Activated CD4-positive, alpha-beta T cell treated with anti-CD3 and anti-CD28 coated beads for 36 hours (primary cell): Measurements from ENCODE around the gene KRTAP10-3. TPM values are rescaled to one million over a fixed set of nuclear protein-coding genes. Genes with fewer than 3 reads are reported as not detected.
"Not testable (repeated sequence)": the region's sequence is repeated elsewhere in the genome, so short reads cannot be mapped to it uniquely, and the experiment has no call there.

ENCODE experiments used
- ATAC-seq: fragments of 200-7000 bp; cut with Tn5 transposase; one replicate; pipeline ENCODE4 v1.10.0; 2021; ENCODE audit warnings: mild to moderate bottlenecking, moderate library complexity
- CTCF ChIA-PET: fragments of 350-600 bp; sonication (Branson Sonifier 250); formaldehyde crosslinking; loops from one replicate; lab custom pipeline; 2021; ENCODE audit warnings: antibody characterized with exemption; lab: Charles Lee
- POLR2A ChIA-PET: fragments of 350-600 bp; sonication (Branson Sonifier 250); formaldehyde crosslinking; loops from one replicate; lab custom pipeline; 2021; ENCODE audit warnings: antibody characterized with exemption, inconsistent platforms; lab: Charles Lee
- DNase-seq: peaks from one replicate; pipeline ENCODE4 v3.0.0-alpha.2; 2020
- H3K27ac Mint-ChIP-seq: one replicate; pipeline ENCODE4 v1.8.0; 2021; ENCODE audit warnings: mixed read lengths
- H3K27me3 Mint-ChIP-seq: one replicate; pipeline ENCODE4 v1.8.0; 2021; ENCODE audit warnings: mixed read lengths
- H3K36me3 Mint-ChIP-seq: one replicate; pipeline ENCODE4 v1.8.0; 2021; ENCODE audit warnings: low read depth, mixed read lengths
- H3K4me1 Mint-ChIP-seq: one replicate; pipeline ENCODE4 v1.8.0; 2021; ENCODE audit warnings: mixed read lengths
- H3K4me3 Mint-ChIP-seq: one replicate; pipeline ENCODE4 v1.8.0; 2021; ENCODE audit warnings: mild to moderate bottlenecking, moderate library complexity, mixed read lengths
- H3K9me3 Mint-ChIP-seq: one replicate; pipeline ENCODE4 v1.8.0; 2021; ENCODE audit warnings: low read depth, mixed read lengths
- intact Hi-C, 2 experiments: fragments of 100-400 bp; cut with DNase I in 1 of 2; cut with micrococcal nuclease in 1 of 2; formaldehyde crosslinking; loops; one replicate each; pipeline versions ENCODE4 v1.14.2 to v1.15.1; 2022 to 2024; cut with DNase I, micrococcal nuclease
- total RNA-seq, 2 experiments: library from RNA; stranded (reverse); gene quantifications; one replicate each; pipeline ENCODE4 v1.2.3, GENCODE V29; 2021

KRTAP10-3 gene, protein sequence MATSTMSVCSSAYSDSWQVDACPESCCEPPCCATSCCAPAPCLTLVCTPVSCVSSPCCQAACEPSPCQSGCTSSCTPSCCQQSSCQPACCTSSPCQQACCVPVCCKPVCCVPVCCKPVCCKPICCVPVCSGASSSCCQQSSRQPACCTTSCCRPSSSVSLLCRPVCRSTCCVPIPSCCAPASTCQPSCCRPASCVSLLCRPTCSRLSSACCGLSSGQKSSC
- not detected for total RNA-seq

DNA sequence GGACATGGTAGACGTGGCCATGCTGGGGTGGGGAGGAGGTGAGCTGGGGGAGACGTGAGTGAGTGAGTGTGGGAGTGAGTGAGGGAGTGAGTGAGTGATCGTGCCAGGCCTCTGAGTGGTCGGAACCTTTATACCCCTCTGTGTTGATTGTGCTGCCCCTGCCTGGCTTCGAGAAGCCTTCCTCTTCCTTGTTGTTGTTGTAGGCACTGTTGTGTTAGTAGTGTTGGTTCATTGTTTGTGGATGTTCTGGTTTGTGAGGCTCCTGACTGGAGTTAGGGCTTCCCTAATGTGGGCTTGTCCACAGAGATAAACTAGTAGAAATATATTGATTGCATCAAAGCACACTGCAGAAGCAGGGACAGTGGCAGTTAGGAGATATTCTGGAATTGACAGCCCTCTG lies at the start of gene KRTAP10-3:
Gene KRTAP10-3 (minus strand): TSS at position 101 of the 400 bp plus-strand sequence. CDS start 80 bp downstream, at position 21.
- intact Hi-C loops = no loop called here
- Mint-ChIP-seq H3K27me3 (no peaks in the 10 kb centered on the region), H3K27ac (no peak within 1 kb of the TSS), H3K4me1 (no peaks in the 10 kb centered on the region), H3K9me3 (peaks cover 19% of the 10 kb centered on the region), H3K36me3 (peaks cover 2% of the 10 kb centered on the region), H3K4me3 (no peak within 1 kb of the TSS)
- no peak for DNase-seq
- POLR2A ChIA-PET = no interaction called here
- CTCF ChIA-PET = no interaction called here
- no peak for ATAC-seq

DNA sequence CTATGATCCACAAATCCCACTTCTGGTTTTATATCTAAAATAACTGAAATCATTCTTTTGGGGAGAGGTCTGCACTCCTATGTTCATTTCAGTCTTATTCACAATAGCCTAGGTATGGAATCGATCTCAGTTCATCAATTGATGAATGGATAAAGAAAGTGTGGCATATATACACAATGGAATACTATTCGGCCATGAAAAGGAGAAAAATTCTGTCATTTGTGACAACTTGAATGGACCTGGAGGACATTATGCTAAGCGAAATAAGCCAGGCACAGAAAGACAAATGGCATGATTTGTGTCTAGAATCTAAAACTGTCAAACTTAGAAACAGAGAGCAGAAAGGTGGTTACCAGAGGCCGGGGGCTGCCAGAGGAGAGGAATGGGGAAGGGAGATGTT lies 47.9 kb upstream of the KRTAP10-3 start:
- CTCF ChIA-PET = interaction anchor here (0.8 kb wide), 1 partner anchor 186 kb away, joined by 3 read pairs; no protein-coding TSS in a partner anchor
- intact Hi-C loops = no loop called here

DNA sequence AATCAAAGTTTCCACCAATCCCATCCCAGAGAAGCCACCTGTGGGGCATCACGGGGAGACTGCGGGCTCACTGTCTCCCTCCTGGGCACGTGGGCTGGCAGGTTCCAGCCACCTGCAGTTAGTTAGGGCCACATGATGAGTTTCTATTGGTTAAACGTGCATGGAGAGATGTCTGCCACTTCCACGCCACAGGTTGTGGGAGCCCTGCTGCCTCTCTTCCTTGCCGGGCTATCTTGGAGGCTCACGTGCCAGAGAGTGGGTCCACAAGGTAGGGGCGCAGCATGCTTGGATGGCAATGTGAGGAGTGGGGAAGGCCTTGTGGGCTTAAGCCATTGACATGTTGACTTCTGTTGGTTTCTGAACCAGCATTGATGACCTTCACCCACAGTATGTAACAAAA lies 45.3 kb upstream of the KRTAP10-3 start:
- ChIA-PET CTCF (no interaction called here), POLR2A (no interaction called here)
- ATAC-seq (no peak), DNase-seq (no peak)
- Mint-ChIP-seq H3K4me3 (no peak overlapping the region), H3K27me3 (peaks cover 4% of the 10 kb centered on the region), H3K36me3 (no peaks in the 10 kb centered on the region), H3K27ac (no peak overlapping the region), H3K4me1 (no peaks in the 10 kb centered on the region), H3K9me3 (peaks cover 2% of the 10 kb centered on the region)
- intact Hi-C loops = no loop called here

More for the DNA sequence above, 47.9 kb upstream of the KRTAP10-3 start:
- DNase-seq = no peak
- Mint-ChIP-seq H3K4me3 (no peak overlapping the region), H3K9me3 (peaks cover 17% of the 10 kb centered on the region), H3K27me3 (peaks cover 4% of the 10 kb centered on the region), H3K4me1 (no peaks in the 10 kb centered on the region), H3K27ac (no peak overlapping the region), H3K36me3 (peaks cover 8% of the 10 kb centered on the region)
- POLR2A ChIA-PET = no interaction called here
- ATAC-seq = no peak

DNA sequence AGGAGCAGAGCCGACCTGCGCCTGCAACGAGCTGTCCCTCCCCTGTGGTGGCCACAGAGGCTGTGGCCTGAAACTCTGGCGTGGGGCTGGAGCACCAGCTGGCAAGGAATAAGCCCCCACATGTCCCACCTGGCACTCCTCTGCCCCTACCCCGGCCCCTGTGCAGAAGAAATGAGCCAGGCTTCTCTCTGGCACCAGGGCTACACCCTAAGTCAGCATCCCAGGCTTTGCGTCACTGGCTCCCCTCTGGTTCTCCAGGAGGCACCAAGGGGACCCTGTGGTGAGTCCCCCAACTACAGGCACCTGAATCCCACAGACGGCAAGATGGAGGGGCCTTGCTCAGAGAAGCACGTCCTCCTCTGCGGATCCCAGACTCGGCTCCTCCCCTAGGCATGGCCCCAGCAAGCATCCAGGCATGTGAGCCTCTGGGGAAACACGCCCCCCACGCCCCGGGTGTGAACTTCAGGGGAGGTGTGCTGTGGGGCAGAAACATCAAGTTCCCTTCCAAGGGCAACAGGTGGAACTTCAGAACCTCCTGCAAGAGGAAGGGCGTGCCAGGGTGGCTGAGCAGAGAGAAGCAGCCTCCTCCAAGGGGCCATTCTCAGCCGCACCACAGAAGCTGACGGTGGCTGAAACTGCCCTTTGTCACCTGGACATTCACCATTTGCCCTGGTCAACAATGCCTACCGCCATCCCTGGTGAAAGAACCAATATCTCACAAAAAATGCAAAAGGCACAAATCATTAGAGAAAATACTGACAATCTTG lies 44.7 kb upstream of the KRTAP10-3 start:
- no peaks in the 10 kb centered on the region for H3K4me1 Mint-ChIP-seq
- H3K4me3 Mint-ChIP-seq = no peak overlapping the region
- no peaks in the 10 kb centered on the region for H3K36me3 Mint-ChIP-seq
- intact Hi-C loops = no loop called here
- ATAC-seq (no peak), DNase-seq (no peak)
- CTCF ChIA-PET = no interaction called here
- peaks cover 4% of the 10 kb centered on the region for H3K9me3 Mint-ChIP-seq
- H3K27me3 Mint-ChIP-seq = peaks cover 4% of the 10 kb centered on the region
- POLR2A ChIA-PET = no interaction called here
- H3K27ac Mint-ChIP-seq = no peak overlapping the region

DNA sequence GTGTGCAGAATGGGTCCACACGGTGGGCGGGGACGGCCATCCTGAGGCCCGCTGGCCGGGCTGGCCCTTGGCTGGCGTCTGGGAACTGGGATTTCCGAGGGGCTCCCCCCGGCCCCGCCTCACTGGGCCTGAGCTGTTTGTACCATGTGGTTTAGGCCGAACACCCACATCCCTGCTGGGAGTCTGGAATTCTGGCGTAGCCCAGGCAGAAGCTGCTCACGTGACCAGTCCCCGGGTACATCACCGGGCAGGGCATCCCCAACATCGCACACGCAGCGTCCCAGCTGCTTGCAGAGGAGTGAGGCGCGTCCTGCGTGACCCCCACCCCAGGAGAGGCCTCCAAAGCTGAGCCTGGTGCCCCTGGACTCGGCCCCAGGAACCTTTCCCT lies 43.9 kb upstream of the KRTAP10-3 start:
- no peak for DNase-seq
- ChIA-PET CTCF (no interaction called here), POLR2A (no interaction called here)
- Mint-ChIP-seq H3K27me3 (peaks cover 4% of the 10 kb centered on the region), H3K9me3 (peaks cover 4% of the 10 kb centered on the region), H3K4me1 (no peaks in the 10 kb centered on the region), H3K27ac (no peak overlapping the region), H3K36me3 (no peaks in the 10 kb centered on the region), H3K4me3 (no peak overlapping the region)
- no peak for ATAC-seq
- intact Hi-C loops = no loop called here

DNA sequence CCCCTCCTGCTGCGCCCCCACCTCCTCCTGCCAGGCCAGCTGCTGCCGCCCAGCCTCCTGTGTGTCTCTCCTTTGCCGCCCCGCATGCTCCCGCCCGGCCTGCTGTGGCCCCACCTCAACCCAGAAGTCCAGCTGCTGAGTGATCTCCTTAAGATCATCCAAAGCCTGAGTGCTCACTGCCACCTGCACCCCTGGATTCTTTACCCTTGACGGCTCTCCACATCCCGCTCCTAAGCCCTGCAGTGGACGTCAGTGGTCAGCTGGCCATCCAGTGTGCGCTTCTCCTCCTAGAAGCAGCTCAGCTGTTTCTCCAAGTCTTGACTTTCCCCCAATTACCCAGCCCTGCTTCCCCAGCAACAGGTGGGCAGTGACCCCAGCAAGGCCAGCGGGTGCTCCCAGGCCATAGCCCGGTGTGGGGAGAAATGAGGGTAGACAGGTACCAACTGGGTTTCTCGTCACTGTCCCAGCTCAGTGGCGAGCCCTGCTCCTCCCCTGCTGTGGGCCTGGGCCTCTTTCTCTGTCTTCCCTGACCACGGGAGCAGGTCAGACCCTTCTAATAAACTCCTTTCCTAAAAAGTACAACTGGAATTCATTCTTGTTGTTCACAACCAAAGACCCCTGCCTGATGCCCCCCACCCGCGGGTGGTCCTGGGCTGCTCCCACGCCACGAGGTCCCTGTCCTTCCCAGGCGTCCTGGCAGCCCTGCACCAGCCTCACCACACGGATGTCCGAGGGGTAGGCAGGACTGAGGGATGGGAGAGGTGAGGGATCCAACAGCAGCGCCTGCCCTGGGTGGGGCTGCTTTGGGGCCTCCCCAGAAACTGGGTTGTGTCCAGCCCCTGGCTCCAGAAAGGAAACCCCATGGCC lies 43.2 kb upstream of the KRTAP10-3 start:
- H3K4me3 Mint-ChIP-seq = no peak overlapping the region
- H3K36me3 Mint-ChIP-seq = no peaks in the 10 kb centered on the region
- no peak for ATAC-seq
- no peak overlapping the region for H3K27ac Mint-ChIP-seq
- H3K4me1 Mint-ChIP-seq = no peaks in the 10 kb centered on the region
- intact Hi-C loops = no loop called here
- ChIA-PET POLR2A (no interaction called here), CTCF (interaction anchor here (0.6 to 0.7 kb wide), 2 partner anchors 122 to 1814 kb away, joined by 3 to 4 read pairs; no protein-coding TSS in a partner anchor)
- peaks cover 4% of the 10 kb centered on the region for H3K9me3 Mint-ChIP-seq
- no peak for DNase-seq
- H3K27me3 Mint-ChIP-seq = peaks cover 4% of the 10 kb centered on the region

DNA sequence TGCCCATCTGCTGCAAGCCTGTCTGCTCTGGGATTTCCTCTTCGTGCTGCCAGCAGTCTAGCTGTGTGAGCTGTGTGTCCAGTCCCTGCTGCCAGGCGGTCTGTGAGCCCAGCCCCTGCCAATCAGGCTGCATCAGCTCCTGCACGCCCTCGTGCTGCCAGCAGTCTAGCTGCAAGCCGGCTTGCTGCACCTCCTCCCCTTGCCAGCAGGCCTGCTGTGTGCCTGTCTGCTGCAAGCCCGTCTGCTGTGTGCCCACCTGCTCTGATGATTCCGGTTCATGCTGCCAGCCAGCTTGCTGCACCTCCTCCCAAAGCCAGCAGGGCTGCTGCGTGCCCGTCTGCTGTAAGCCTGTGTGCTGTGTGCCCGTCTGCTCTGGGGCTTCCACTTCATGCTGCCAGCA lies 42.5 kb upstream of the KRTAP10-3 start:
- H3K36me3 Mint-ChIP-seq, ATAC-seq, H3K27me3 Mint-ChIP-seq, DNase-seq, POLR2A ChIA-PET, H3K9me3 Mint-ChIP-seq, intact Hi-C loops, H3K4me1 Mint-ChIP-seq, H3K27ac Mint-ChIP-seq, H3K4me3 Mint-ChIP-seq: not testable (repeated sequence)
- CTCF ChIA-PET = interaction anchor here (0.6 to 0.7 kb wide), 2 partner anchors 123 to 1814 kb away, joined by 3 to 4 read pairs; no protein-coding TSS in a partner anchor

DNA sequence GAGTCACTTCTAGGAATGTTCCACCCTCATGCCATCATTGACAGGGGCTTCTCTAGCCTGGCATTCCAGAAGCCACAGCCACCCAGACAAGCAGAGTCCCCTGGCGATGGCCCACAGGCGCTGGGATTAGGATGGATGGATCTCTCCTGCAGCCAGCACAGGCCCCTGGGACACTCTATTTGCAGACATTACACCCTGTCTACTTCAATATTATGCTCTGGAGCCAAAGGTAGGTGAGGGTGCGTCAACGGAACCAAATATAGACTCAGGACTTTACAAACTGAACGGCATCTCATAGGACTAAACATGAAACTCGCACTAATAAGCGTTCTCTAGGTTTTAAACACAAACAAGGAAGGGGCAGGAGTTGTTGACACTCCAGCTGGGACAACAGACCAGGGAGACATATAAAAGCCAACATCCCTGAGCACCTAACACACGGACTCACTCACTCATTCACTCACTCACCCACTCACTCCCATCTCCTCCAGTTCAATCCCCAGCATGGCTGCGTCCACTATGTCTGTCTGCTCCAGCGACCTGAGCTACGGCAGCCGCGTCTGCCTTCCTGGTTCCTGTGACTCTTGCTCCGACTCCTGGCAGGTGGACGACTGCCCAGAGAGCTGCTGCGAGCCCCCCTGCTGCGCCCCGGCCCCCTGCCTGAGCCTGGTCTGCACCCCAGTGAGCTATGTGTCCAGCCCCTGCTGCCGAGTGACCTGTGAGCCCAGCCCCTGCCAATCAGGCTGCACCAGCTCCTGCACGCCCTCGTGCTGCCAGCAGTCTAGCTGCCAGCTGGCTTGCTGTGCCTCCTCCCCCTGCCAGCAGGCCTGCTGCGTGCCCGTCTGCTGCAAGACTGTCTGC lies 41.8 kb upstream of the KRTAP10-3 start, which contains the start of gene KRTAP10-7:
Gene KRTAP10-7 (plus strand): TSS at position 480 of the 861 bp plus-strand sequence. CDS start 25 bp downstream, at position 505.
- ATAC-seq, H3K9me3 Mint-ChIP-seq, H3K4me3 Mint-ChIP-seq, H3K4me1 Mint-ChIP-seq, H3K27me3 Mint-ChIP-seq, DNase-seq, CTCF ChIA-PET, H3K36me3 Mint-ChIP-seq, H3K27ac Mint-ChIP-seq, POLR2A ChIA-PET, intact Hi-C loops: not testable (repeated sequence)

DNA sequence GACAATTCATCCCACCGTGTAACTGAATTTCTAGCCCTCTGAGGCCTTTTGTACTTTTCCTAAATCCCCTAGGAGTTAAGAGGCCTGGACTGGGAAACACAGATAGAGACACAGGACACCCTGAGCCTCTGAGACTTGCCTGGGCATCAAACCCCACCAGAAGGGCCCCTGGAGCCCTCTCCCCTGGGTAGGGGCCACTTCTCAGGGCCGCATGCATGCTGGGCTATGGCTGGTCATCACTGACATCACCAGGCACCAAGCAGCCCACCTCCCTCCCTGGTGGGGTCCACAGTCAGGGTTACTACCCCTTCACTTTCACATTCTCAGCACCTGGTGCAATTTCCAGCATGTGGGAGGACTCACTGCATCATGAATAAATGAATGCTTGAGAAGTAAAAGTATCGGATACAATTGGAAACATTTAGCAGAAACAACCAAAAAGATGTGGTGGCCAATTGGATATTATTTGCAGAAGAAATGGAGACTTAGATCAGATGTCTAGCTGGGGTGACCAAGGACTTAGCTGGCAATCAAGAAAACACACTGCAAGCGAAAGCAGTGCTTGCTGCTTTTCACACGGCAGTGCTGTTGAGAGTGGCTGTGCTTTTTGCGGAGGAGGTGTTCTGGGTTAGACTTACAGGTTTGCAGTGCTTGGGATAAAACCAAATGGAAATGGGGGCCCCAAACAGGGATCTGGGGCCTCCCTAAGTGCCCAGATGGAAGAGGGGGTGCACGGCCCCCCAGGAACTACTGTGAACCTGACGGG lies 40.9 kb upstream of the KRTAP10-3 start:
- Mint-ChIP-seq H3K36me3 (no peaks in the 10 kb centered on the region), H3K4me1 (no peaks in the 10 kb centered on the region)

DNA sequence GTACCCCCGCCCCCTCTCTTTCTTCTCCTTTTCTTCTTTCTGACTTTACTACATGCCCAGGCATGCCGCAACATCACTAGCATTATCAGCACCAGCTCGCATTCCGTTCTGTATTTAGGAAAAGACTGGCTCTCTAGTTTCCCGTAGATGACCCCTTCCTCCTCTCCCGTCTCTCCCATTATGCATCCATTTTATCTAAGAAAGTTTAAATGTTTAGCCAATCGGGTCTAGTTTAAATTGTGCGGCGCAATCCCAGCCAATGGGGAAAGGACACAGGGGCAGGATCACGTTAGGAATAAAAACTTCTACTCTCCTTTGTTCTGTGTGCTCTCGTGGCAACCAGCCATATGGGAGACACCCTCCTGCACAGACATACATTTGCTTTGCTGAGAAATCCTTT lies 39.5 kb upstream of the KRTAP10-3 start:
- ATAC-seq (no peak), DNase-seq (no peak)
- no peaks in the 10 kb centered on the region for H3K36me3 Mint-ChIP-seq
- H3K27me3 Mint-ChIP-seq = no peaks in the 10 kb centered on the region
- ChIA-PET CTCF (no interaction called here), POLR2A (no interaction called here)
- intact Hi-C loops = no loop called here
- no peaks in the 10 kb centered on the region for H3K4me1 Mint-ChIP-seq
- H3K9me3 Mint-ChIP-seq = peaks cover 4% of the 10 kb centered on the region
- H3K4me3 Mint-ChIP-seq = no peak overlapping the region
- no peak overlapping the region for H3K27ac Mint-ChIP-seq

More for the DNA sequence above, 40.9 kb upstream of the KRTAP10-3 start:
- H3K9me3 Mint-ChIP-seq = peaks cover 4% of the 10 kb centered on the region
- ChIA-PET CTCF (no interaction called here), POLR2A (no interaction called here)
- no peak overlapping the region for H3K4me3 Mint-ChIP-seq
- H3K27ac Mint-ChIP-seq = no peak overlapping the region
- no peak for ATAC-seq
- no peak for DNase-seq
- no peaks in the 10 kb centered on the region for H3K27me3 Mint-ChIP-seq
- intact Hi-C loops = no loop called here
